Astrocyte (in vitro differentiated cells and primary cell): ENCODE data around the gene PTPRD.

Source experiments
- EZH2 ChIP-seq: IDR thresholded peaks from 2 replicates; pipeline ENCODE4 v1.6.1; 2012; ENCODE audit warnings: mild to moderate bottlenecking, low read length, inconsistent platforms; ENCODE audit not compliant: insufficient read depth
- TF ChIP-seq, protein P1 (sequence below): IDR thresholded peaks from 2 replicates; pipeline ENCODE4 v1.5.1; 2011; ENCODE audit warnings: low read depth, mild to moderate bottlenecking, inconsistent platforms, low read length, moderate library complexity; ENCODE audit not compliant: insufficient read depth

DNA sequence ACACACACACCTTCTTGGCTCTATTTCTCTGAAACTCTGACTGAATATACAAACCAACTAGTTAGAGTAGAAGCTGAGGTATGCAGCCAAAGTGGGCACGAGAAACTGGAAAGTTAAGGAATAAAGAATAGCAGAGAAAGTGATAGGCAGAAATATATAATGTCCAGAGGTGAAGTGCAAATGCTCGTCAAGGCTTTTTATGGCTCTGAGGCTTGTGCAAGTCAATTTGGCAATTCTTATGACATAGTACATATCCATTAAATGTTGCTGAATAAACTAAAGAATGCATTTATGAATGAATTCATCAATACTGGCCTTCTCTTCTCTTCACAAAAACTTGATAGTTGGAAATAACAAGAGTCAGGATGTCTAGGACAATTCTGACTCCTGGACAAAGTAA is 2323.1 kb downstream of the PTPRD start:
- TF ChIP-seq, protein P1, sequence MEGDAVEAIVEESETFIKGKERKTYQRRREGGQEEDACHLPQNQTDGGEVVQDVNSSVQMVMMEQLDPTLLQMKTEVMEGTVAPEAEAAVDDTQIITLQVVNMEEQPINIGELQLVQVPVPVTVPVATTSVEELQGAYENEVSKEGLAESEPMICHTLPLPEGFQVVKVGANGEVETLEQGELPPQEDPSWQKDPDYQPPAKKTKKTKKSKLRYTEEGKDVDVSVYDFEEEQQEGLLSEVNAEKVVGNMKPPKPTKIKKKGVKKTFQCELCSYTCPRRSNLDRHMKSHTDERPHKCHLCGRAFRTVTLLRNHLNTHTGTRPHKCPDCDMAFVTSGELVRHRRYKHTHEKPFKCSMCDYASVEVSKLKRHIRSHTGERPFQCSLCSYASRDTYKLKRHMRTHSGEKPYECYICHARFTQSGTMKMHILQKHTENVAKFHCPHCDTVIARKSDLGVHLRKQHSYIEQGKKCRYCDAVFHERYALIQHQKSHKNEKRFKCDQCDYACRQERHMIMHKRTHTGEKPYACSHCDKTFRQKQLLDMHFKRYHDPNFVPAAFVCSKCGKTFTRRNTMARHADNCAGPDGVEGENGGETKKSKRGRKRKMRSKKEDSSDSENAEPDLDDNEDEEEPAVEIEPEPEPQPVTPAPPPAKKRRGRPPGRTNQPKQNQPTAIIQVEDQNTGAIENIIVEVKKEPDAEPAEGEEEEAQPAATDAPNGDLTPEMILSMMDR: no peak
- TF ChIP-seq EZH2: no peak
